ENCODE data around the gene NUFIP2. TPM values are rescaled to one million over a fixed set of nuclear protein-coding genes. Genes with fewer than 3 reads are reported as not detected.

Gene NUFIP2
- total and polyA plus RNA-seq, 3 donors from 2014 or later = 24.6 to 39.0 (median 33.6) TPM

DNA sequence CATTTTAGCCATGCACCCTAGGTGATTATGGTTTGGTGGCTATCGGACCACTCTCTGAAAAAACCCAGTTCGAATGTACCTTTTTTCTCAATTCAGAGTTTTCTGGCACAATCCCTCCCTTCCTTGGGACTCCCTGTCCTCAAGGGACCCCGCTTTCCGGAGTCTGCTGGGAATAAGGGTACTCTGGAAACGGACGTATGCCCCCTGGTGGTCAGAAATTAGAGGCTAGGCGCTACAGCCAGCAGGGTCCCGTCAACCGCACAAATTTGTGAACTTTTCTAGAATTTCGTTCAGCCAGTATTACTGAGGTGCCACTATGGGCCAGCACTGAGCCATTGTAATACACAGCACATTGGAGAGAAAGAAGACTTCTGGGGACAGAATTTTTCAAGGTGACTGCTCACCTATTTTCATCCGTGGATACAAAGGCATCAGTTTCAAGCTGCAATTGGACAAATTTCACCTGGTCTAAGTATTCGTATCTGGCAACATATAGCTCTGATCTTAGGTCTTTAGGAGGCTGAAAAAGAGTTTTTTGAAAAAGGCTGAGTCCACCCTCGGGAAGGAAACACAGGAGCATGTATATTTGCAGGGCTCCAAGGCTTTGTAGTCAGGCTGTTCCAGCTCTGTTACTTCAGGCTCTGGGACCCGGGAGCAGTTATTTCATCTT lies 74.4 kb downstream of the NUFIP2 start:
- DNase-seq = peak; percentile 91
- TF ChIP-seq POLR2A (IDR thresholded peaks at IDR 0.05) = no peak
- TF ChIP-seq, protein P1, sequence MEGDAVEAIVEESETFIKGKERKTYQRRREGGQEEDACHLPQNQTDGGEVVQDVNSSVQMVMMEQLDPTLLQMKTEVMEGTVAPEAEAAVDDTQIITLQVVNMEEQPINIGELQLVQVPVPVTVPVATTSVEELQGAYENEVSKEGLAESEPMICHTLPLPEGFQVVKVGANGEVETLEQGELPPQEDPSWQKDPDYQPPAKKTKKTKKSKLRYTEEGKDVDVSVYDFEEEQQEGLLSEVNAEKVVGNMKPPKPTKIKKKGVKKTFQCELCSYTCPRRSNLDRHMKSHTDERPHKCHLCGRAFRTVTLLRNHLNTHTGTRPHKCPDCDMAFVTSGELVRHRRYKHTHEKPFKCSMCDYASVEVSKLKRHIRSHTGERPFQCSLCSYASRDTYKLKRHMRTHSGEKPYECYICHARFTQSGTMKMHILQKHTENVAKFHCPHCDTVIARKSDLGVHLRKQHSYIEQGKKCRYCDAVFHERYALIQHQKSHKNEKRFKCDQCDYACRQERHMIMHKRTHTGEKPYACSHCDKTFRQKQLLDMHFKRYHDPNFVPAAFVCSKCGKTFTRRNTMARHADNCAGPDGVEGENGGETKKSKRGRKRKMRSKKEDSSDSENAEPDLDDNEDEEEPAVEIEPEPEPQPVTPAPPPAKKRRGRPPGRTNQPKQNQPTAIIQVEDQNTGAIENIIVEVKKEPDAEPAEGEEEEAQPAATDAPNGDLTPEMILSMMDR (IDR thresholded peaks at IDR 0.05) = peak; percentile 94 to 98 (median 94)
- Histone ChIP-seq H3K9me3 (no peaks in the 10 kb centered on the region), H3K4me3 (no peak overlapping the region), H3K27ac (no peak overlapping the region), H3K36me3 (ENCODE audit: low read depth, missing control alignments) (no peaks in the 10 kb centered on the region), H3K4me1 (peaks cover 5% of the 10 kb centered on the region), H3K27me3 (no peaks in the 10 kb centered on the region)
- WGBS, 2 donors = 7 to 9% methylated on average over 14 of the region's 14 CpGs
- intact Hi-C loops (cut with DNase I; ENCODE audit: low total_unique reads) = no loop called here

DNA sequence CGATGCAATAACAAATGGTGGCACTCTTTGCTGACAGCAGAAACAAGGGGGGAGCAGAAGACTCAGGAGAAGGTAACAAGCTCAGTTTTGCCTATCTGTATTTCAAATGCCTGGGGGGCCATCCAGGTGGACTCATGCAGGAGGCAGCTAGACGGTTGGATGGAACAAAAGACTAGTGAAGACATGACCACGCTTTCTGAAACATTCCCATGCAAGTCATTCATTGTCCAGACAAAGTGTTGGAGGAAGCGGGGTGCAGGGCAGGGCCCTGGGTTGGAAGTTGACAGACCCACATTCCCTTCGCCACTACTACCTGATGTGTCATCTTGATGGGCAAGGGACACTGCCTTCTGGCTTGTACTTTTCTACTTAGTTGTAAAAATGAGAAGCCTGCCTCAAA lies 77.1 kb downstream of the NUFIP2 start:
- peaks cover 5% of the 10 kb centered on the region for H3K4me1 ChIP-seq
- H3K4me3 ChIP-seq = no peak overlapping the region
- H3K36me3 ChIP-seq (ENCODE audit: low read depth, missing control alignments) = no peaks in the 10 kb centered on the region
- DNase-seq = no peak
- no peaks in the 10 kb centered on the region for H3K27me3 ChIP-seq
- H3K27ac ChIP-seq = no peak overlapping the region
- 89 to 95% methylated on average over 5 of the region's 5 CpGs for WGBS, 2 donors
- H3K9me3 ChIP-seq = no peaks in the 10 kb centered on the region
- TF ChIP-seq POLR2A (IDR thresholded peaks at IDR 0.05) = no peak
- intact Hi-C loops (cut with DNase I; ENCODE audit: low total_unique reads) = no loop called here

DNA sequence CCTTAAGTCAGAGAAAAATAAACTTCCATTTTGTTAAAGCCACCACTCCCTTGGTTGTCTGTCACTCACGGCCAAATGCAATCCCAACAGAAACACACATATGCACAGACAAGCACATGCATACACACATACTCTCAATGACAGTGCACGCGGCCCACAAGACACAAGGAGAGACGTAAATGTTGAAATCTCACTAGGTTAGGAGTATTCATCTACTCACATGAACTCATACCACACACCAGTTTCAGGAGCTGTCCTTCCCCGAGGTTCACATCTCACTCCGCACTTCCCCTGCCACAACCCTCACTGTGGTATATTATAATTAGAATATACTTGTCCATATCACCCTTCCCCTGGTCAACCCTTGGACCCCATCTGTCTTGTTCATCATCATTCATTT lies 77.8 kb downstream of the NUFIP2 start:
- 84 to 86% methylated on average over 6 of the region's 6 CpGs for WGBS, 2 donors

GRCh38 chr17:29215717-29216116 lies 78.2 kb downstream of the NUFIP2 start:
- Histone ChIP-seq H3K4me1 (peaks cover 5% of the 10 kb centered on the region), H3K36me3 (ENCODE audit: low read depth, missing control alignments) (no peaks in the 10 kb centered on the region), H3K4me3 (no peak overlapping the region), H3K27ac (no peak overlapping the region), H3K27me3 (no peaks in the 10 kb centered on the region), H3K9me3 (no peaks in the 10 kb centered on the region)
- intact Hi-C loops (cut with DNase I; ENCODE audit: low total_unique reads) = no loop called here
- DNase-seq = no peak
- no peak for TF ChIP-seq POLR2A (IDR thresholded peaks at IDR 0.05)
- TF ChIP-seq, protein P1 (IDR thresholded peaks at IDR 0.05) = no peak
- WGBS, 2 donors = 86 to 88% methylated on average over 4 of the region's 4 CpGs

More for the DNA sequence above, 77.8 kb downstream of the NUFIP2 start:
- H3K27me3 ChIP-seq = no peaks in the 10 kb centered on the region
- no peak overlapping the region for H3K27ac ChIP-seq
- TF ChIP-seq POLR2A (IDR thresholded peaks at IDR 0.05) = no peak
- TF ChIP-seq, protein P1 (IDR thresholded peaks at IDR 0.05) = no peak
- H3K4me1 ChIP-seq = peaks cover 5% of the 10 kb centered on the region
- intact Hi-C loops (cut with DNase I; ENCODE audit: low total_unique reads) = no loop called here
- H3K36me3 ChIP-seq (ENCODE audit: low read depth, missing control alignments) = no peaks in the 10 kb centered on the region
- H3K4me3 ChIP-seq = no peak overlapping the region
- H3K9me3 ChIP-seq = no peaks in the 10 kb centered on the region
- DNase-seq = no peak

GRCh38 chr17:29215174-29215573 lies 78.8 kb downstream of the NUFIP2 start:
- no peak overlapping the region for H3K4me3 ChIP-seq
- intact Hi-C loops (cut with DNase I; ENCODE audit: low total_unique reads) = no loop called here
- no peaks in the 10 kb centered on the region for H3K9me3 ChIP-seq
- no peaks in the 10 kb centered on the region for H3K27me3 ChIP-seq
- H3K4me1 ChIP-seq = peaks cover 5% of the 10 kb centered on the region
- no peak overlapping the region for H3K27ac ChIP-seq
- H3K36me3 ChIP-seq (ENCODE audit: low read depth, missing control alignments) = no peaks in the 10 kb centered on the region
- TF ChIP-seq, protein P1 (IDR thresholded peaks at IDR 0.05) = no peak
- TF ChIP-seq POLR2A (IDR thresholded peaks at IDR 0.05) = no peak
- DNase-seq = no peak
- 91 to 92% methylated on average over 10 of the region's 10 CpGs for WGBS, 2 donors

Data from testis (tissue), 3 donors.